Nephron (organoid): ENCODE results near the gene R3HCC1L.

Experiments
- H3K27ac Mint-ChIP-seq, 3 experiments: 2 replicates each; pipeline ENCODE4 v1.8.0; 2020; ENCODE audit warnings: mixed read lengths in 3 of 3, mild to moderate bottlenecking in 2 of 3, moderate library complexity in 1 of 3
- H3K27me3 Mint-ChIP-seq: 2 replicates; pipeline ENCODE4 v1.8.0; 2021; ENCODE audit warnings: low read depth, mild to moderate bottlenecking, moderate library complexity, mixed read lengths
- H3K36me3 Mint-ChIP-seq: 2 replicates; pipeline ENCODE4 v1.8.0; 2020; ENCODE audit warnings: low read depth, mixed read lengths
- H3K4me1 Mint-ChIP-seq: 2 replicates; pipeline ENCODE4 v1.8.0; 2020; ENCODE audit warnings: mixed read lengths
- H3K4me3 Mint-ChIP-seq, 3 experiments: 2 replicates each; pipeline ENCODE4 v1.8.0; 2020; ENCODE audit warnings: mild to moderate bottlenecking in 3 of 3, mixed read lengths in 3 of 3, moderate library complexity in 2 of 3
- H3K9me3 Mint-ChIP-seq: 2 replicates; pipeline ENCODE4 v1.8.0; 2020; ENCODE audit warnings: mixed read lengths
- CTCF ChIP-seq, 3 experiments: fragments of 200-600 bp; sonication (generic); IDR thresholded peaks; one replicate each; pipeline ENCODE4 v1.5.0; 2021; ENCODE audit warnings: antibody characterized with exemption in 3 of 3; ENCODE audit not compliant: unreplicated experiment in 3 of 3

The R3HCC1L gene

GRCh38 chr10:98260752-98261151, 126.3 kb downstream of the R3HCC1L start:
- TF ChIP-seq CTCF (IDR thresholded peaks at IDR 0.05; ENCODE audit: unreplicated experiment in 3 of 3): no peak

GRCh38 chr10:98261436-98262277, 127.2 kb downstream of the R3HCC1L start:
- peaks cover 10% of the 10 kb centered on the region for H3K27me3 Mint-ChIP-seq
- H3K9me3 Mint-ChIP-seq: no peaks in the 10 kb centered on the region
- peaks cover 15% of the 10 kb centered on the region for H3K4me1 Mint-ChIP-seq
- H3K36me3 Mint-ChIP-seq: no peaks in the 10 kb centered on the region
- H3K4me3 Mint-ChIP-seq: no peak overlapping the region
- TF ChIP-seq CTCF (IDR thresholded peaks at IDR 0.05; ENCODE audit: unreplicated experiment in 3 of 3): no peak
- no peak overlapping the region for H3K27ac Mint-ChIP-seq

More at GRCh38 chr10:98260752-98261151, 126.3 kb downstream of the R3HCC1L start:
- peaks cover 14% of the 10 kb centered on the region for H3K4me1 Mint-ChIP-seq
- H3K27ac Mint-ChIP-seq: no peak overlapping the region
- no peak overlapping the region for H3K4me3 Mint-ChIP-seq
- H3K36me3 Mint-ChIP-seq: peaks cover 6% of the 10 kb centered on the region
- no peaks in the 10 kb centered on the region for H3K9me3 Mint-ChIP-seq
- H3K27me3 Mint-ChIP-seq: peaks cover 10% of the 10 kb centered on the region

GRCh38 chr10:98262571-98262970, 128.1 kb downstream of the R3HCC1L start:
- Mint-ChIP-seq H3K4me3 (no peak overlapping the region), H3K4me1 (peaks cover 22% of the 10 kb centered on the region), H3K9me3 (no peaks in the 10 kb centered on the region), H3K36me3 (no peaks in the 10 kb centered on the region), H3K27ac (no peak overlapping the region), H3K27me3 (peaks cover 10% of the 10 kb centered on the region)
- TF ChIP-seq CTCF (IDR thresholded peaks at IDR 0.05; ENCODE audit: unreplicated experiment in 3 of 3): no peak

- Mint-ChIP-seq H3K36me3 (no peaks in the 10 kb centered on the region), H3K4me3 (no peak overlapping the region), H3K27me3 (peaks cover 10% of the 10 kb centered on the region), H3K9me3 (no peaks in the 10 kb centered on the region), H3K27ac (no peak overlapping the region), H3K4me1 (peaks cover 22% of the 10 kb centered on the region)
- no peak for TF ChIP-seq CTCF (IDR thresholded peaks at IDR 0.05; ENCODE audit: unreplicated experiment in 3 of 3)
Observed at GRCh38 chr10:98263088-98263487, 128.6 kb downstream of the R3HCC1L start.

GRCh38 chr10:98264378-98265065, 130.1 kb downstream of the R3HCC1L start:
- Mint-ChIP-seq H3K9me3 (no peaks in the 10 kb centered on the region), H3K4me1 (peaks cover 29% of the 10 kb centered on the region)

More at GRCh38 chr10:98264378-98265065, 130.1 kb downstream of the R3HCC1L start:
- Mint-ChIP-seq H3K4me3 (peak overlapping the region in 1 of 3 experiments; percentile 1), H3K27me3 (peaks cover 7% of the 10 kb centered on the region), H3K36me3 (no peaks in the 10 kb centered on the region), H3K27ac (peak overlapping the region in 1 of 3 experiments; percentile 3)
- TF ChIP-seq CTCF (IDR thresholded peaks at IDR 0.05; ENCODE audit: unreplicated experiment in 3 of 3): no peak
